GM23338 (cell line): ENCODE measurements around the gene CCDC157. TPM values are rescaled to one million over a fixed set of nuclear protein-coding genes. Genes with fewer than 3 reads are reported as not detected.

Experiments
- ATAC-seq: fragments of 200-7000 bp; cut with Tn5 transposase; 3 replicates; pipeline ENCODE4 v1.9.1; 2020
- DNase-seq: peaks from one replicate; pipeline ENCODE4 v3.0.0-alpha.2; 2015; ENCODE audit warnings: low spot score
- H2AFZ ChIP-seq: fragments of 200-600 bp; sonication (generic); 2 replicates; pipeline ENCODE4 v1.8.0; 2016; ENCODE audit warnings: antibody characterized with exemption, mild to moderate bottlenecking, moderate library complexity
- H3F3A ChIP-seq: fragments of 200-600 bp; sonication (generic); replicated peaks from 2 replicates; pipeline ENCODE4 v1.8.0; 2017; ENCODE audit warnings: antibody characterized with exemption, mixed run types, low read depth
- H3K27ac ChIP-seq: fragments of 200-600 bp; sonication (generic); 2 replicates; pipeline ENCODE4 v1.6.1; 2016; ENCODE audit warnings: low read depth
- H3K27me3 ChIP-seq: fragments of 200-600 bp; sonication (generic); 2 replicates; pipeline ENCODE4 v1.8.0; 2016; ENCODE audit warnings: mild to moderate bottlenecking, mixed run types, moderate library complexity; ENCODE audit not compliant: insufficient read depth
- H3K36me3 ChIP-seq: fragments of 200-600 bp; sonication (generic); 2 replicates; pipeline ENCODE4 v1.8.0; 2016; ENCODE audit warnings: mild to moderate bottlenecking; ENCODE audit not compliant: insufficient read depth
- H3K4me1 ChIP-seq: fragments of 200-600 bp; sonication (generic); 2 replicates; pipeline ENCODE4 v1.8.0; 2016; ENCODE audit warnings: mild to moderate bottlenecking, moderate library complexity; ENCODE audit not compliant: insufficient read depth
- H3K4me2 ChIP-seq: fragments of 200-600 bp; sonication (generic); 2 replicates; pipeline ENCODE4 v1.7.1; 2017; ENCODE audit warnings: mixed run types
- H3K4me3 ChIP-seq: fragments of 200-600 bp; sonication (generic); 2 replicates; pipeline ENCODE4 v1.6.1; 2016; ENCODE audit warnings: mixed run types
- H3K79me2 ChIP-seq: fragments of 200-600 bp; sonication (generic); replicated peaks from 2 replicates; pipeline ENCODE4 v1.8.0; 2017; ENCODE audit warnings: mild to moderate bottlenecking; ENCODE audit not compliant: insufficient read depth
- H3K9me2 ChIP-seq: fragments of 200-600 bp; sonication (generic); 2 replicates; pipeline ENCODE4 v1.8.0; 2017; ENCODE audit not compliant: insufficient read depth
- H4K20me1 ChIP-seq: fragments of 200-600 bp; sonication (generic); replicated peaks from 2 replicates; pipeline ENCODE4 v1.8.0; 2017; ENCODE audit warnings: mild to moderate bottlenecking; ENCODE audit not compliant: insufficient read depth
- H3K27ac Mint-ChIP-seq: 2 replicates; pipeline ENCODE4 v1.8.0; 2020; ENCODE audit warnings: inconsistent platforms, mild to moderate bottlenecking, moderate library complexity, mixed read lengths
- H3K27me3 Mint-ChIP-seq: 3 replicates; pipeline ENCODE4 v1.8.0; 2022; ENCODE audit warnings: low read depth, mild to moderate bottlenecking, moderate library complexity, mixed read lengths, inconsistent platforms; ENCODE audit not compliant: insufficient read depth, poor library complexity
- H3K36me3 Mint-ChIP-seq: 3 replicates; pipeline ENCODE4 v1.8.0; 2021; ENCODE audit warnings: low read depth, mild to moderate bottlenecking, inconsistent platforms, moderate library complexity, mixed read lengths
- H3K4me1 Mint-ChIP-seq: 3 replicates; pipeline ENCODE4 v1.8.0; 2020; ENCODE audit warnings: mild to moderate bottlenecking, inconsistent platforms, mixed read lengths
- H3K4me3 Mint-ChIP-seq: 3 replicates; pipeline ENCODE4 v1.8.0; 2021; ENCODE audit warnings: moderate library complexity, mild to moderate bottlenecking, inconsistent platforms, mixed read lengths
- H3K9me3 Mint-ChIP-seq: 3 replicates; pipeline ENCODE4 v1.8.0; 2020; ENCODE audit warnings: moderate library complexity, mild to moderate bottlenecking, inconsistent platforms, mixed read lengths
- CREB1 ChIP-seq: fragments of 250-450 bp; sonication (Bioruptor Pico); IDR thresholded peaks from 2 replicates; pipeline ENCODE4 v1.5.0; 2020; ENCODE audit warnings: low read depth, mild to moderate bottlenecking, moderate library complexity
- EZH2 ChIP-seq: fragments of 200-600 bp; sonication (generic); IDR thresholded peaks from one replicate; pipeline ENCODE4 v1.8.0; 2017; ENCODE audit warnings: antibody characterized with exemption, mild to moderate bottlenecking, low read depth; ENCODE audit not compliant: unreplicated experiment
- EZH2phosphoT487 ChIP-seq: fragments of 200-600 bp; sonication (generic); IDR thresholded peaks from one replicate; pipeline ENCODE4 v1.8.1; 2018; ENCODE audit warnings: antibody characterized with exemption; ENCODE audit not compliant: unreplicated experiment
- JUNB ChIP-seq: IDR thresholded peaks from one replicate; pipeline ENCODE4 v1.6.1; 2016; ENCODE audit warnings: antibody characterized with exemption; ENCODE audit not compliant: unreplicated experiment
- STAT1 ChIP-seq: IDR thresholded peaks from one replicate; pipeline ENCODE4 v1.6.1; 2016; ENCODE audit warnings: antibody characterized with exemption; ENCODE audit not compliant: unreplicated experiment
- ZNF114 ChIP-seq: fragments of 250-450 bp; sonication (Bioruptor Pico); IDR thresholded peaks from 2 replicates; pipeline ENCODE4 v1.5.0; 2020; ENCODE audit warnings: mild to moderate bottlenecking, moderate library complexity
- polyA plus RNA-seq: library from polyadenylated mRNA; unstranded; fragments of >200 nt; fragmentation: Nextera tagmentation; extraction: Ambion mirVana; gene quantifications from 2 replicates; pipeline ENCODE4 v1.2.1, GENCODE V29; 2016
- total RNA-seq: library from RNA; depleted of rRNA; stranded (reverse); fragments of >200 nt; shearing (Covaris generic); gene quantifications from 2 replicates; pipeline ENCODE4 v1.2.3, GENCODE V29; 2014
- TF ChIP-seq, protein P1 (sequence below): IDR thresholded peaks from 2 replicates; pipeline ENCODE4 v1.6.1; 2016; ENCODE audit warnings: antibody characterized with exemption
- TF ChIP-seq, protein P2 (sequence below): IDR thresholded peaks from one replicate; pipeline ENCODE4 v1.6.1; 2018; ENCODE audit warnings: antibody characterized with exemption; ENCODE audit not compliant: unreplicated experiment

Gene CCDC157
- total and polyA plus RNA-seq, 2 experiments from 2014 or later: 3.8 to 7.9 TPM

DNA sequence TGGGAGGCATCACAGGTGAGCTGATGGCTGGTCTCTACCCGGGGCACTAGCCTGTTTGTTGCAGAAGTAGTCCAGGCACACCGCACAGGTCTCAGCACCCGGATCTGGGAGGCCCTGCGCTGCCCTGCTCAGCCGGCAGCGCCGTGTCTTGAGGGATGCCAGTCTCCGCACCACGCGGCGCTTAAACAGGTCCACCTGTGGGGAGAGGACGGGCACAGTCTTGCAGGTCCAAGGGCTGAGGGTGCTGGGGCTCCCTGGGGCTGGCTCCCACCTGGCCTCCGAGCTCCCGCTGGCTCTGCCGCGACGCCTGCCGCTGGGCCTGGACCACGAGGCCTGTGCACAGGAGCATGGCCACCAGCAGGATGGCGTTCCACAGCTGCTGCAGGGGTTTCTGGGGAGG, 23.2 kb downstream of the CCDC157 start:
- Mint-ChIP-seq H3K36me3 (peaks cover 19% of the 10 kb centered on the region), H3K9me3 (no peaks in the 10 kb centered on the region), H3K4me1 (no peaks in the 10 kb centered on the region), H3K4me3 (no peak overlapping the region), H3K27me3 (peaks cover 9% of the 10 kb centered on the region), H3K27ac (no peak overlapping the region)
- Histone ChIP-seq H2AFZ (no peak overlapping the region), H3K36me3 (no peaks in the 10 kb centered on the region), H3K79me2 (no peaks in the 10 kb centered on the region), H3K4me2 (no peak overlapping the region), H4K20me1 (no peaks in the 10 kb centered on the region), H3K9me2 (no peaks in the 10 kb centered on the region), H3F3A (no peaks in the 10 kb centered on the region), H3K4me3 (no peak overlapping the region), H3K4me1 (no peaks in the 10 kb centered on the region), H3K27me3 (no peaks in the 10 kb centered on the region), H3K27ac (no peak overlapping the region)
- TF ChIP-seq CREB1 (CRISPR knock-in tag) (no peak), ZNF114 (CRISPR knock-in tag) (no peak), JUNB (no peak)
- TF ChIP-seq, protein P1, sequence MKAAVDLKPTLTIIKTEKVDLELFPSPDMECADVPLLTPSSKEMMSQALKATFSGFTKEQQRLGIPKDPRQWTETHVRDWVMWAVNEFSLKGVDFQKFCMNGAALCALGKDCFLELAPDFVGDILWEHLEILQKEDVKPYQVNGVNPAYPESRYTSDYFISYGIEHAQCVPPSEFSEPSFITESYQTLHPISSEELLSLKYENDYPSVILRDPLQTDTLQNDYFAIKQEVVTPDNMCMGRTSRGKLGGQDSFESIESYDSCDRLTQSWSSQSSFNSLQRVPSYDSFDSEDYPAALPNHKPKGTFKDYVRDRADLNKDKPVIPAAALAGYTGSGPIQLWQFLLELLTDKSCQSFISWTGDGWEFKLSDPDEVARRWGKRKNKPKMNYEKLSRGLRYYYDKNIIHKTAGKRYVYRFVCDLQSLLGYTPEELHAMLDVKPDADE: no peak
- ATAC-seq: no peak
- DNase-seq: no peak

DNA sequence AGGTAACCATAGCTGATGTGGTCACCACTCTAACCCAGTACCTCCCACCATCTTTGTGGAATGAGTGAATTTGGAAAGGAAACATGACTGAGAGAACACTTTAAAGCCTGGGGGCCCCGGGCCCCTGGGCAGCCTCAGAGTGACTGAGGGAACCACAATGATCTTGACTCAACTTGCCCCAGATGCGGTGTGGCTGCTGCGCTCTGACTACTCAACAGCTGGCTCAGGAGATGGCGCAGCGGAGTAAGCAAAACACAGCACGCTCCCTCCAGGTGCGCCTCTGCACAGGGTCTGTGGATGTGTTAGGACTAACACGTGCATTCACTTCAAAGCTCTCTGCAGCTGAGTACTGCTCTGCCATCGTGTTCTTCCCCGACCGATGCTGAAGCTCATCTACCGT, 24.5 kb downstream of the CCDC157 start:
- no peak for ATAC-seq
- H3K27me3 ChIP-seq: no peaks in the 10 kb centered on the region
- Mint-ChIP-seq H3K9me3 (no peaks in the 10 kb centered on the region), H3K27ac (no peak overlapping the region), H3K27me3 (peaks cover 8% of the 10 kb centered on the region), H3K4me1 (peaks cover 2% of the 10 kb centered on the region), H3K4me3 (no peak overlapping the region), H3K36me3 (peaks cover 17% of the 10 kb centered on the region)
- TF ChIP-seq STAT1 (no peak), EZH2 (no peak), EZH2phosphoT487 (no peak)
- TF ChIP-seq, protein P2, sequence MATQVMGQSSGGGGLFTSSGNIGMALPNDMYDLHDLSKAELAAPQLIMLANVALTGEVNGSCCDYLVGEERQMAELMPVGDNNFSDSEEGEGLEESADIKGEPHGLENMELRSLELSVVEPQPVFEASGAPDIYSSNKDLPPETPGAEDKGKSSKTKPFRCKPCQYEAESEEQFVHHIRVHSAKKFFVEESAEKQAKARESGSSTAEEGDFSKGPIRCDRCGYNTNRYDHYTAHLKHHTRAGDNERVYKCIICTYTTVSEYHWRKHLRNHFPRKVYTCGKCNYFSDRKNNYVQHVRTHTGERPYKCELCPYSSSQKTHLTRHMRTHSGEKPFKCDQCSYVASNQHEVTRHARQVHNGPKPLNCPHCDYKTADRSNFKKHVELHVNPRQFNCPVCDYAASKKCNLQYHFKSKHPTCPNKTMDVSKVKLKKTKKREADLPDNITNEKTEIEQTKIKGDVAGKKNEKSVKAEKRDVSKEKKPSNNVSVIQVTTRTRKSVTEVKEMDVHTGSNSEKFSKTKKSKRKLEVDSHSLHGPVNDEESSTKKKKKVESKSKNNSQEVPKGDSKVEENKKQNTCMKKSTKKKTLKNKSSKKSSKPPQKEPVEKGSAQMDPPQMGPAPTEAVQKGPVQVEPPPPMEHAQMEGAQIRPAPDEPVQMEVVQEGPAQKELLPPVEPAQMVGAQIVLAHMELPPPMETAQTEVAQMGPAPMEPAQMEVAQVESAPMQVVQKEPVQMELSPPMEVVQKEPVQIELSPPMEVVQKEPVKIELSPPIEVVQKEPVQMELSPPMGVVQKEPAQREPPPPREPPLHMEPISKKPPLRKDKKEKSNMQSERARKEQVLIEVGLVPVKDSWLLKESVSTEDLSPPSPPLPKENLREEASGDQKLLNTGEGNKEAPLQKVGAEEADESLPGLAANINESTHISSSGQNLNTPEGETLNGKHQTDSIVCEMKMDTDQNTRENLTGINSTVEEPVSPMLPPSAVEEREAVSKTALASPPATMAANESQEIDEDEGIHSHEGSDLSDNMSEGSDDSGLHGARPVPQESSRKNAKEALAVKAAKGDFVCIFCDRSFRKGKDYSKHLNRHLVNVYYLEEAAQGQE: no peak
- TF ChIP-seq, protein P1: no peak
- DNase-seq: no peak
- H3K4me1 ChIP-seq: peaks cover 1% of the 10 kb centered on the region
- no peak overlapping the region for H3K4me2 ChIP-seq
- no peak overlapping the region for H3K27ac ChIP-seq
- H3F3A ChIP-seq: no peaks in the 10 kb centered on the region
- no peak overlapping the region for H2AFZ ChIP-seq
- no peaks in the 10 kb centered on the region for H3K36me3 ChIP-seq
- no peaks in the 10 kb centered on the region for H3K79me2 ChIP-seq
- no peaks in the 10 kb centered on the region for H3K9me2 ChIP-seq
- no peaks in the 10 kb centered on the region for H4K20me1 ChIP-seq
- H3K4me3 ChIP-seq: no peak overlapping the region
